IPS-15b (cell line): ENCODE results near the gene MPP2.

ENCODE experiments used
- H3K27me3 ChIP-seq: one replicate; pipeline ENCODE4 v1.6.1; 2013; ENCODE audit warnings: low read length; ENCODE audit not compliant: control insufficient read depth, insufficient read depth
- H3K36me3 ChIP-seq: one replicate; pipeline ENCODE4 v1.6.1; 2013; ENCODE audit warnings: low read length; ENCODE audit not compliant: control insufficient read depth, insufficient read depth
- H3K4me1 ChIP-seq: one replicate; pipeline ENCODE4 v1.6.1; 2013; ENCODE audit warnings: mild to moderate bottlenecking, low read length; ENCODE audit not compliant: control insufficient read depth, insufficient read depth
- H3K4me3 ChIP-seq: one replicate; pipeline ENCODE4 v1.5.1; 2013; ENCODE audit warnings: low read depth, low read length
- H3K9ac ChIP-seq: one replicate; pipeline ENCODE4 v1.6.1; 2013; ENCODE audit warnings: low read depth, mild to moderate bottlenecking, low read length
- H3K9me3 ChIP-seq: one replicate; pipeline ENCODE4 v1.6.1; 2013; ENCODE audit warnings: mild to moderate bottlenecking, low read length; ENCODE audit not compliant: control insufficient read depth, insufficient read depth

MPP2 gene

DNA sequence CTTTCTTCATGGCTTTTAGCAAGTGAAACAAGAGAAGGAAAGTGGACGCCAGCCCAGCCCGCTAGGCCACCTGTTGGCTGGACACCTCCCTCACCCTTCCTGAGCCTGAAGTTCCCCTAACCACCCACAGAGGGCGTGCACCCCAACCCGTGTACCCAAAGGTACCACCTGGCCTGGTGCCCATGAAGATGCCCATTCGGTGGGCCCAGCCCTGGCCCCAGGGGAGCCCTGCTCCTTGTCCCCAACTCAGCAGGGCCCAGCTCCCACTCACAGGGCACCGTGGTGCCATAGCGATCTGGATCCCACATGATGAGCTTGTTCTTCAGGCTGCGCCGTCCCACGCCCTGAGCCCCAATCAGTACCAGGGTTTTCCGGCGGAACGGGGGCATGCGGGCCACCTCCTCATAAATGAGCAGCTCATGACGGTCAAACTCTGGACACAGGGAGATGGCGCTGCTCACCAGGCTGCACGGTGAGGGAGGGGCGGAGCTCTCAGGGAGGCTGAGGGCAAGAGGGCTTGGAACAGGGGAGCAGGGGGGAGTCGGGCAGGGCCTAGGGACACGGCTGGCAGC lies 26.8 kb downstream of the MPP2 start:
- Histone ChIP-seq H3K36me3 (peaks cover 16% of the 10 kb centered on the region), H3K4me1 (no peaks in the 10 kb centered on the region), H3K9me3 (no peaks in the 10 kb centered on the region), H3K9ac (no peak overlapping the region), H3K4me3 (no peak overlapping the region), H3K27me3 (no peaks in the 10 kb centered on the region)

DNA sequence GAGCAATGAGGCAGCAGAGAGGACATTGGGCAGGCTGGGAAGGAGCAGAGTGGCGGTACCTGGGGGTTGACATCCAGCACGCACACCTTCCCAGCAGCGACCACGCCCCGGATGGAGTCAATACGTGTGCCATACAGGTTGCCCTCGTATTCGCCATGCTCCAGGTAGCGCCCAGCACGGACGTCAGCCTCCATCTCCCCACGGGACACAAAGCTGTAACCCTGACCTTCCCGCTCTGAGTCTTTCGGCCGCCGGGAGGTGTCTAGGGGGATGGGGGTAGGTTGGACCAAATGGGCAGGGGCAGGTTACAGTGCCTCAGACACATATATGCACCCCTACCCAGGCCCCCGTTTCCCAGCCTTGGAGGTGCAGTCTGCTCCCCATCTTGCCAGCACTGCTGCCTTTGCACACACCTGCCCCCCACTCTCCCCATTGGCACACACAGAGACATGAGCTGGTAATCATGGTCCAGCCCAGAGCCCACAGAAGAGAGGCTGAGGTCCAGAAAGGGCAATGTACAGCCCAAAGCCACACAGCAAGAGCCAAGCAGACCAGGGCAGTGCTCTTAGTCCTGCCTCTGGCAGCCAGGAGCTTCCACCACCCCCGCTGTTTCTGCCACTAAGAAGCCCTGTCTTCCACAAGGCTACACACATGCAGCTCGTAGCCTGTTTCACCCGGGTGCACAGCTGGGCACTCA lies 27.5 kb downstream of the MPP2 start:
- no peak overlapping the region for H3K9ac ChIP-seq

DNA sequence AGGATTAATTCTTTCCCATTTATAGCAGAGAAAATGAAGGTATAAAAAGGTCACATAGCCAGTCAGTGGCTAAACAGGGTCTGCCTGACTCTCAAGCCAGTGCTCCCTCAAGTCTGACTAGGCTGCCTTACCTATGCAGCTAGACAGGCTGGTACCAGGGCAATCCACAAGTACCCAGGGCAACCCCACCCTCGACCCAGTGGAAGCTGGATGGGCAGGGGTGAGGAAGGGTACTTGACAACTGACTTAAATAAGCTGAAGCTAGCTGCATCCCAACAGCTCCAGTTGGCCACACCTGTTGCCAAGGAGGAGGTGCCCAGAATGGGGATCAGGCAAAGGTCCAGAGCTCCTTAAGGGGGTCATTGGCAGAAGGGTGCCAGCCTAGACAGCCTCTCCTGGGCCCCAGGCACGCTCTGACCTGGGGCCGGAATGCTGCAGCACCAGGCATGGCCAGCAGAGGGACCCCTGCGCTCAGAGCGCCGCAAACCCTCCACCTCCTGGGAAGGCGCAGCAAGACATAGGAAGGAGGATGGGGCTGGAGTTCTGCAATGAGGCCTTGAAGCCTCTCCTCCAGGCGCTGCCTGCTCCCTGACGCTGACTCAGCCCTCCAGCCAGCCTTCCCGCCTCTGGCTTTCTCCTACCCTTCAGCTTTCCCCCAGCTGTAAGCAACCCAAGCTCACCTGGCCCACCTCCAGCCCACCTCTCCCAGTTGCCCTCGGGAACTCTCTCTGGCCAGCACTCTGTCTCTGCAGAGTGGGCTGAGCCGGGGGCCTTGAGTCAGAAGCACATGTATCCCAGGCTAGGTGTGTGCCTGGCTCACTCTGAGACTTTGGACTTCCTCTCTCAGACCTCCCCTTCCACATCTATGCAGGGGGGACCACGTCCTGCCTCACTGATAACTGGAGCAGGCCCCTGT lies 28.8 kb downstream of the MPP2 start:
- no peak overlapping the region for H3K4me3 ChIP-seq
- H3K9ac ChIP-seq, result no peak overlapping the region
- H3K36me3 ChIP-seq, result peaks cover 16% of the 10 kb centered on the region
- H3K9me3 ChIP-seq, result no peaks in the 10 kb centered on the region
- no peaks in the 10 kb centered on the region for H3K4me1 ChIP-seq
- no peaks in the 10 kb centered on the region for H3K27me3 ChIP-seq

More for the DNA sequence above, 27.5 kb downstream of the MPP2 start:
- no peaks in the 10 kb centered on the region for H3K4me1 ChIP-seq
- peaks cover 16% of the 10 kb centered on the region for H3K36me3 ChIP-seq
- H3K4me3 ChIP-seq, result no peak overlapping the region
- no peaks in the 10 kb centered on the region for H3K27me3 ChIP-seq
- no peaks in the 10 kb centered on the region for H3K9me3 ChIP-seq

DNA sequence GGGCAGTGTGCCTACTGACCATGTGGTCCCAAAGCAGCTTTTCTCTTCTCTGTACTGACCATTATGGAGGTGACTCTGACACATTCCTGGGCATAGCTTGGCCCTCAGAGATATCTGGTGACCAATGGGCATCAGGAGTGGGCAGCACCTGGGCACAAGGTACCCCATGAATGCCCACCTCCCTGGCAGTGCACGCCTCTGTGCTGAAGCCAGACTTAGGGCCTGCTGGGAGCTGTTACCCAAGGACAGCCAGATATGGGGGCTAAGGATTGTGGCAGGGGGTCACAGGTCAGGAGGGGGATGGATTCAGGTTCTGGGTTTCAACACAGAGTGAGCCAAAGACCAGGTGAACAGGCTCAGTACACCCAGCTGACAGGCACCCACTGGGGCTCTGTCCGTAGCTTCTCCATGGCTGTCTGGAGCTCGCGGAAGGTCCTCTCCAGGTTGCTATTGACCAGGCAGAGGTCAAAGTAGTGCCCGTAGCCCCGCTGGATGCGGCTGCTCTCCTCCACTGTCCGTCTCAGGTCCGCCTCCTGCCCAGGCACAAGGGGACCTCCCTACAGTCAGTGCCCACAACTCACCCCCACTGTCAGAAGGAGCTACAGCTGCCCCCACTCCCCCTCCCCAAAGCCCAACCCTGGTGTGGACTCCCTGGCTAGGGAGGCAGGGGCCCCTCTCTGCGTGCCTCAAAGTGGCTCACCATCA lies 29.7 kb downstream of the MPP2 start:
- H3K9ac ChIP-seq, result no peak overlapping the region
- no peaks in the 10 kb centered on the region for H3K4me1 ChIP-seq

DNA sequence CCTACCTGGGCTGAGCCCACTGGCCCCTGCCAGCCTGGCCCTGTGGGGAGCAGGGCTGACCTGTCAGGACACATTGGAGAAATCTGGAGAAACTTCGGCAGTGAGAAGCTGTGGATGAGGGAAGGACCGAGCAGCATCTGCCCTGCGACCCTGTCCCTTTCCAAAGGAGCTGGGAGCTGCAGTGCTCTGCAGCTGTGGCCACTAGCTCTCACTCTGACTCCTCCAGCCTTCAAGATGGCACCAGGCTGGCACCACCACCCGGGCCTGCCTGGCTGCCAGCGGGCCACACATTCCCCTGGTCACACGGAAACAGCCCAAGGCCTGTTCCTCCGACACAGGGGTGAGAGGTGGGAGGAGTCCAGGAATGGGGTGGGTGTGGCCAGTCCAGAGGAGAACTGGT lies 30.3 kb downstream of the MPP2 start:
- no peaks in the 10 kb centered on the region for H3K4me1 ChIP-seq
- H3K9ac ChIP-seq, result no peak overlapping the region
- peaks cover 13% of the 10 kb centered on the region for H3K36me3 ChIP-seq
- no peak overlapping the region for H3K4me3 ChIP-seq
- no peaks in the 10 kb centered on the region for H3K9me3 ChIP-seq
- H3K27me3 ChIP-seq, result no peaks in the 10 kb centered on the region

More for the DNA sequence above, 29.7 kb downstream of the MPP2 start:
- H3K27me3 ChIP-seq, result no peaks in the 10 kb centered on the region
- H3K9me3 ChIP-seq, result no peaks in the 10 kb centered on the region
- H3K4me3 ChIP-seq, result no peak overlapping the region
- peaks cover 16% of the 10 kb centered on the region for H3K36me3 ChIP-seq

DNA sequence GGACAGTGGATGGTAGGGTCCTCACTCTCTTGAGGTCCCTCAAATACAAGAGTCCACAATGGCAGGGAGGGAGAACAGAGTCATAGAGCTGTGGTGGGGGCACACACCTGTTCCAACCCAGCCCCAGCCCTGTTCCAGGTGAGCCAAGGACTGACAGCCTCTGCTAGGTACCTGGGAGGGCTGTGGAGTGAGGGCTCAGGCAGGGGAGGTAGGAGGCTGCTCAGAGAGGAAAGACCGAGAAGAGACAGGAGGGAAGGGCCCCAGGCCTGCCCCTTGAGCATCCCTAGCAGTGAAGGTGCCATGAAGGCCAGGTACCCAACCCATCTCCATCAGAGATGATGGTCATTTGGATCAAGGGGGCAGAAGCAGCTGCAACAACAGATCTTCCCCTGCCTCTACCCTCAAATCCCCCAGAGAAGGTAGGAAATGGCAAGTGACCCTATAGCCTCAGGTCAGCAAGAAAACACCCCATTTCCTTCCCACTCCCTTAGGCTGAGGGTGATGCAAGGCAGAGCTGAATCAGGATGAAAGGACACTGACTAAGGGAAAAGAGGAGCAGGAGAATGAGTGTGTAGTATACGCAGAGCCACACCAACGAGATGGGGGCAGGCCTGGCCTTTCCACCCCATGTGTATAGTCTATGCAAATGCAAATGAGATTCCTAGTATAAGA lies 31.7 kb downstream of the MPP2 start:
- Histone ChIP-seq H3K4me1 (no peaks in the 10 kb centered on the region), H3K27me3 (no peaks in the 10 kb centered on the region), H3K9ac (no peak overlapping the region), H3K9me3 (no peaks in the 10 kb centered on the region), H3K36me3 (peaks cover 6% of the 10 kb centered on the region), H3K4me3 (no peak overlapping the region)

DNA sequence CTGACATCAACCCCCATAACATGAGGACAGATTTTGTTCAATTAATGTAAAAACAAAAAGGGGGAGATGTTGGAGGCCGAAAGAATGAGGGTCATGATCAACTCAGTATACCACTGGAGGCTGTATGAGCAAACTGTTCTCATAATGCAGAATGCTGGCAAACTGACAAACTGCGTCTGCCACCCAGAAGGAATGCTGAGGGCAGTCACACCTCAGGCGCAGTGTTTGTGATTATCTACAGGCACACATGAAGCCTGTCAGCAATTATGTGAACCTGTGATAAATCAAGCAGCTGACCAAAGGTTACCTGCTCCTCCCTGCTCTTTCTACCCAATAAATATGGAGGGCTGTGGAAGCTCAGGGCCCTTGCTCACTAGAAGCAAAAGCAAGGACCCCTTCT lies 33.0 kb downstream of the MPP2 start:
- Histone ChIP-seq H3K9ac (no peak overlapping the region), H3K4me3 (no peak overlapping the region), H3K4me1 (no peaks in the 10 kb centered on the region), H3K27me3 (no peaks in the 10 kb centered on the region), H3K36me3 (peaks cover 6% of the 10 kb centered on the region), H3K9me3 (no peaks in the 10 kb centered on the region)

DNA sequence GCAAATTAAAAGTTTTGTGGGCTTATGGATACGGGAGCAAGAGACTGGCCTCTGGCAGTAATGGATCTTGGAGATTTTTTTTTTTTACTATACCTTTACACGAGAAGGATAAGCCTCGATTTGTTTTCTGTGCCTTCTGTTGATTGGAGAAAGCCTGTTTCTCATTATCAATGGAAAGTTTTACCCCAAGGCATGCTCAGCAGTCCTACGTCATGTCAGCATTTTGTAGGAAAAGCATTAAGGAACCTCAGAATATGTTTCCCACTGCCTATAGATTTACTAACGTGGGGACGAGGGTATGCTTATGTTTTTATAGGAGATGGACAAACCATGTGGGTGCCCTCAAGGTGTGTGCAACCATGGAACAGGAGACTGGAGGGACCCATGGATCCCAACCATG lies 33.5 kb downstream of the MPP2 start:
- Histone ChIP-seq H3K36me3 (peaks cover 6% of the 10 kb centered on the region), H3K9me3 (no peaks in the 10 kb centered on the region)

DNA sequence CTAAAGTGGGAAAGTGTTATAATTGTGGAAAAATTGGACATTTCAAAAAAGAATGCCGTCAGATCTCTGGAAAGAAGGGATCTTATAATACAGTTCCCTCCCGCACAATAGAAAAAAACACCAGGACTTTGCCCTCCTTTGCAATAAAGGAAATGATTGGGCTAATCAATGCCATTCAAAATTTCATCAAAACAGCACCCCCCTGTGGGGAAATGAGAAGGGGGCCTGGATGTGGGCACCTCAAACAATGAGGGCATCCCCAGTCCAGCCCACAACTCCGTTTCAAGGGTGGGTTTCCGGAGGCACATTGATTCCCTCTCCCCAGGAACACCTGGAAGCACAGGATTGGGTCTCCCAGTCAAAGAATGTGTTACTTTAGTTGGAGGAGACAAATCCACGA lies 34.2 kb downstream of the MPP2 start:
- H3K4me1 ChIP-seq, result no peaks in the 10 kb centered on the region
- no peak overlapping the region for H3K9ac ChIP-seq
- peaks cover 6% of the 10 kb centered on the region for H3K36me3 ChIP-seq

More for the DNA sequence above, 33.5 kb downstream of the MPP2 start:
- Histone ChIP-seq H3K4me3 (no peak overlapping the region), H3K27me3 (no peaks in the 10 kb centered on the region), H3K4me1 (no peaks in the 10 kb centered on the region), H3K9ac (no peak overlapping the region)

DNA sequence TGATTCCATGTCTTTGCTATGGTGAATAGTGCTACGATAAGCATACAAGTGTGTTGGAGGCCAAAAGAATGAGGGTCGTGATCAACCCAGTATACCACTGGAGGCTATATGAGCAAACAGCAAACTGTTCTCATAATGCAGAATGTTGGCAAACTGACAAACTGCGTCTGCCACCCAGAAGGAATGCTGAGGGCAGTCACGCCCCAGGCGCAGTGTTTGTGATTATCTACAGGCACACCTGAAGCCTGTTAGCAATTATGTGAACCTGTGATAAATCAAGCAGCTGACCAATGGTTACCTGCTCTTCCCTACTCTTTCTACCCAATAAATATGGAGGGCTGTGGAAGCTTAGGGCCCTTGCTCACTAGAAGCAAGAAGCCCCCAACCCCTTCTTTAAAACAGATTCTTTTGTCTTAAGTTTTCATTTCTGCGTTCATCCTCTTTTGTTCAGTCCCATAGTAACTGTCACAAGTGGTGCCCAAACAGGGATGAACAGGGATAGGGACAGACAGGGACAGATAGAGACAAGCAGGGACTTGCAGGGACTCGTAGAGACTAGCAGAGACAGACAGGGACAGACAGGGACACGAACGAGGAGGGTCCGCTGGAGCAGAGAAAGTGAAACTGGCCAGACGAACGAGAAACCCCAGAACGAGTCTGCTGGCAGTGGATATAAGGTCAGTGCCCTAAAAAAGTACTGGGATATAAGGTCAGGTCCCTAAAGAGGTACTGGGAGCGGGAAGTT lies 35.2 kb downstream of the MPP2 start:
- Histone ChIP-seq H3K9me3 (no peaks in the 10 kb centered on the region), H3K4me1 (no peaks in the 10 kb centered on the region), H3K36me3 (peaks cover 3% of the 10 kb centered on the region), H3K4me3 (no peak overlapping the region), H3K27me3 (no peaks in the 10 kb centered on the region), H3K9ac (no peak overlapping the region)

More for the DNA sequence above, 34.2 kb downstream of the MPP2 start:
- Histone ChIP-seq H3K4me3 (no peak overlapping the region), H3K27me3 (no peaks in the 10 kb centered on the region), H3K9me3 (no peaks in the 10 kb centered on the region)
